Activated CD4-positive, CD25-positive, alpha-beta regulatory T cell (primary cell): ENCODE data around the gene UQCRFS1.
A peak's percentile ranks its signal among the peaks of the same experiment; 100 is the strongest.
"Not testable (repeated sequence)": the region's sequence is repeated elsewhere in the genome, so short reads cannot be mapped to it uniquely, and the experiment has no call there.

Experiments used
- DNase-seq, 4 experiments: peaks; one replicate each; lab custom pipeline; 2025; lab: John Stamatoyannopoulos, UW

The UQCRFS1 gene

DNA sequence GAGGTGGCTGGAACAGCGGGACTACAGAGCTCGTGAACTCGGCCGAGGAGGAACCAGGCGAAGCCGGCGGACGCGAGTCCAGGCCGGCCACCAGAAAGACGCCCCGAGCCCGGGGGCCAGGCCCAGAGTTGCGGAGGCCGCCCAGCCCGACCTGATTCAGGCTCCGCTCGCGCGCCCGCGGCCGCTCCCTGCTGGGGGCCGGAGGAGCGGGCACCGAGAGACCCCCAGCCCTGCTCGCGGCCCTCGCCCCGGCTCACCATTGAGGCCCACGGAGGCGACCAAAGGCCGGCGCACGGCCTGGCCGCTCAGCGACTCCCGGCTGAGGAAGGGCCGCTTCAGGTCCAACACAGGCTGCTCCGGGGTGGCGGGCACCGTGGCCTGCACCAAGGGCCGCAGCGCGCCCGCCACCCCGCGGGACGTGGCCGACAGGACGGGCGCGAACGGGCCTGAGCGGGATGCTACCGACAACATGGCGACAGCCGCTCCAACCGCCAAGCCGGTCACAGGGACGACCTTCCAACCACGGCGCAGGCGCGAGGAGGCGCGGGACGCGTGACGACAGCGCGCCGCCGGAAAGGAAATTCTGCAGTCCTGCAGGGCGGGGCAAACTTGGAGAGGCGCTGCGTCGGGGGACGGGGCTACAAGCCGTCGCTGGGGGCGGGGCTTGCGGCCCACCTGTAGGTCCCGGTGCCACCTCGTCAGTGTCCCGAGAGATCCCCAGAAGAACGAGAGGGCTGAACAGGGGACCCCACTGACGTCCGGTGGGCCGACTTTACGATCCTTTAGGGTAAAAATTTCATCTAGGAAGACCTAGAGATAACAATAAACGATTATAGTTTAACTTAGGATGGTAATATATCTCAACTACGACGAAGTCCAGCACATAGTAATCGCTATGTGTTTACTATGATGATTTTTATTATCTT lies at the start of gene UQCRFS1:
Gene UQCRFS1, minus strand, starts transcription at position 504 of the 926 bp plus-strand sequence. Its CDS starts 33 bp downstream, at position 471.
- DNase-seq = peak; percentile 90 to 95 (median 92)

- no peak for DNase-seq
Observed at GRCh38 chr19:29262085-29262484, 49.1 kb upstream of the UQCRFS1 start.

GRCh38 chr19:29260477-29261317 lies 47.7 kb upstream of the UQCRFS1 start:
- DNase-seq = no peak

DNA sequence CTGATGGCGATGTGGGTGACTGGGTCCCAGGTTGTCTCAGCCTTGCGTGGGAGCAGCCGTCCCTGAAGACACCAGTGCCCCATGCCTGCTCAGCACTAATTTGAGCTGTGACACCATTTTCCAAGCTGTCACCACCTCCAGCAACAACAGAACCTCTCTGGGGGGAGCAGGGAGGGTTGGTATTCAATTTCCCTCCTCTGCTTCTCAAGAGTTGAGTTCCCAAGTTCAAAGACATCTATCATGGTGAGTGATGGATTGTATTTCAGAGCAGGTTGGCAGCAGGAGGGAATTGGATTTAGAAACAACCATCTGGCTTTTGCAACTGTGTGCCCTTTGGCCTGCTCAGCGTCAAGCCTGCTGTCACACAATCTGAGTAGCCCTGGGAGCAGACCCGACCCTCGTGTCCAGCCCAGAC lies 46.9 kb upstream of the UQCRFS1 start:
- DNase-seq = no peak

- DNase-seq = no peak
Observed at GRCh38 chr19:29259153-29259552, 46.2 kb upstream of the UQCRFS1 start.

DNA sequence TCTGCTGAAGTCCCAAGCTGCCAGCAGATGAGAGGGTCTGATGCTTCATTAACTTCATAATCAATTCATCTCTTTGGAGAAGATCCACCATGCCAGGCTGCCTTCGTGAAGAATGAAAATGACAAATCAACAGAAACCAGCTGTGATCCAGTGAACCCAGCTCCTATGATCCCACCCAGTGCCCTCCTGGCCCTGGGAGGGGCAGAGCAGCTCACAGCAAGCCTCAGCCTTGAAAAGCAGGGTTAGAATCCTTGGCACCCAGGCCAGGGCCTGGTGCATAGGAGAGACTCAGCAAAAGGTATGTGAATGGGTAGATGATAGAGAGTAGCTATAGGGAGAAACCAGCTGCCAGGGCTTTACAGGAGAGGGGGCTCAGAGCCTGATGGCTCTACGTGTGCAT lies 43.6 kb upstream of the UQCRFS1 start:
- DNase-seq = no peak

DNA sequence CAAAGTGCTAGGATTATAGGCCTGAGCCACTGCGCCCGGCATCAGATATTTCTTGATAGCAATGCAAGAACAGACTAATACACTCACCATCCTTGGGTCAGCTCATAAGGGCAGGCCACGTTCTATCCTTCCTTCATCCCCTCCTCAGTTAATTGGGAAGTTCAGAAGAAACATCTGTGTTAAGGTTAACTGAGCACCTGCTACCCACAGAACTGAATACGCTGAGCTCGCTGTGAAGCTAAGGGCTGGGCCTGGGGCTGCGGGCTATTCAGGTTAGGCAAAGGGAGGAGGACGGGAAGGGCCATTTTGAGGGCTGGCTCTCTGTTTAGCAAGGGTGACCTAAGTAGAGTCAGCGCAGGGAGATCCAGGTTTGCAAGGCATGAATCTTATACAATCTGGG lies 43.0 kb upstream of the UQCRFS1 start:
- DNase-seq = no peak

GRCh38 chr19:29255006-29255405 lies 42.1 kb upstream of the UQCRFS1 start:
- DNase-seq = no peak

- DNase-seq = not testable (repeated sequence)
Observed at GRCh38 chr19:29249798-29250197, 36.8 kb upstream of the UQCRFS1 start.

- DNase-seq = no peak
Observed at GRCh38 chr19:29248332-29248844, 35.4 kb upstream of the UQCRFS1 start.

- no peak for DNase-seq
Observed at GRCh38 chr19:29247872-29248271, 34.9 kb upstream of the UQCRFS1 start.

DNA sequence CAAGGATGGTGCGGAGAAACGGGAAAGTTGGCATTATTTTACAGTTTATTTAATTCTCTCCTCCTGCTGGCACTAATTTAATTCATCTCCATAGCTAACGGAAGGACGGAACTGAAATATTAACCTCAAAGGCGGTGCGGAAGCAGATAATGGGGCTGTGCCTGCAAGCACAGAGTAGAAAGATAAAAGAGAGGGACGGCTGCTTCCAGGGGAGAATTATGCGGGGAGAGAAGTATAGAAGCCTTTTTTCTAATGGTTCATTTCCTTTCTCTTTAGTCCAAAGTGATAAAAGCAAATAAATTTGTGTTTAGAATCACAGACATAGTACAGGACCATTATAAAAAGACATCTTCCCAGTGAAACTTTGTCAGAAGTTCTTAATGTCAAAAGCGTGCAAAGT lies 34.5 kb upstream of the UQCRFS1 start:
- DNase-seq = no peak

- DNase-seq = no peak
Observed at GRCh38 chr19:29247051-29247450, 34.1 kb upstream of the UQCRFS1 start.

DNA sequence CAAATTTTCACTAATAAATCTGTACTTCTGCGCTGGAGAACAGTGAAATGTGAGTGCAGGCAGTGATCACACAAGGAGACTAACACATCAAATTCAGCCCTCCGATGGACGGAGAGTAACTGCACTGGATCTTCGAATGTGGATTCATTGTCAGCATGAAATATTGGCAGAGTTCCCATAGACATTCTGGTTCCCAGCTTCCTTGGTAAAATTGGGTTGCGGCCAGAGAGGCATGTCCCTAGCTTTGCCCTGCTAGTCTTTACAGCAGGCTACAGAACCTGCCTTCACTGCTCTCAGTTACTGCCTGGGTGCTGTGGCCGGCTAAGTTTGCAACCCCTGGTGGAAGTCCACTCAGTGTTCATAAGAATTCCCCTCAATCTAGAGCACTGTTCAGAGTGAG lies 32.3 kb upstream of the UQCRFS1 start:
- DNase-seq = no peak

DNA sequence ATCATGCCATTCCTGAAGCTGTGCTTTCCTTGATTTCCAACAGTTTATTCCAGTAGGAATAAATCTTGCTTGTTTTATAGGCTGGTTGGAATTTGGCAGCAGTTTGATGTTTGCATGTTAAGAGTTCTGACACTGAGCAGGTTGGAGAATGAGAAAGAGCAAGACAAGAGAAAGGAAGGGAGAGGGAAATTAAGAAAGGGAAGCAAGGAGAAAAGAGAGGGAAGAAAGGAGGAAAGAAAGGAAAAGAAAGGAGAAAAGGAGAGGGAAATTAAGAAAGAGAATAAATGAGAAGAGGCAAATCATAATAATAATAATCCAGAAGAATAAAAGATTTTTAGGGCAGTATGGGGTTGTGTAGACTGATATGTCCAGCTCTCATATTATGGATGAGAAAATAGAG lies 28.4 kb upstream of the UQCRFS1 start:
- no peak for DNase-seq

DNA sequence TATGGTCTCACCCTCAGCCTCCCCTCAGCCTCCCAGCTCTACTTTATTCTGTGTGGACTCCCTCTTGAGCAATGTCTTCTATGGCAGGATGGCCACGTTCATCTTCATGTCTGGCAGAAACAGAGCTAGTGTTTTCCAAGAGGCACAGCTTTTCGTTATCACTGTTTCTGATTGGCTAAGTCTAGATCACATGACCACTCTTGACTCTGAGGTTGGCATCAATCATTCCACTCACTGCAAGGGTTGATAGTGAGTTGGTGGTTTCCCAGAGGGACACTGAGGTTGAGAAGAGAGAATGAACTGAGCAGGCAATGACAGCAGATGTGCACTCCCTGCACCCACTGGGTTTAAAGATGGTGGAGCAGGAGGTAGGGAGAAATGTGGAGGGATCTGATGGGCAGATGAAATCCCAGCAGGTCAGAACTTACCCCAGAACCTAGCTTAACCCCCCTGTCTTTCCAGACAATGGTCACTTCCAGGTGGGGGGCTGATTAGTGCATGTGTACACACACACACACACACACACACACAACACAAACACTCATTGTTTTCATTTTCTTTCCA lies 26.3 kb upstream of the UQCRFS1 start:
- no peak for DNase-seq

GRCh38 chr19:29233591-29233990 lies 20.6 kb upstream of the UQCRFS1 start:
- no peak for DNase-seq

- no peak for DNase-seq
Observed at GRCh38 chr19:29232315-29232852, 19.4 kb upstream of the UQCRFS1 start.

- DNase-seq = not testable (repeated sequence)
Observed at GRCh38 chr19:29231306-29231705, 18.4 kb upstream of the UQCRFS1 start.

GRCh38 chr19:29217616-29218015 lies 4.7 kb upstream of the UQCRFS1 start:
- no peak for DNase-seq

DNA sequence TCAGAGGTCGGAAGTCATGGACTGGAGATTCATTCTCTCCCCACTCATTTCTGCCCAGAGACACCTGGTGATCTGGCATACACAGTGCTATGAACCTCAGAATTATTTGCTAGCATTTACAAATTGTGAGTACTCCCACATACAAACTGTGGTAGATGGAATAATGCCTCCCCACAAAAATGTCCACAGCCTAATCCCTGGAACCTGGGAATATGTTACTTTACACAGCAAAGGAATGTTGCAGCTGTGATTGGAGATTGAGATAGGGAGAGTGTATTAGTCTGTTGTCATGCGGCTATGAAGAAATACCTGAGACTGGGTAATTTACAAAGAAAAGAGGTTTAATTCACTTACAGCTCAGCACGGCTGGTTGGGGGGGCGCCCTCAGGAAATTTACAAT lies 3.1 kb upstream of the UQCRFS1 start:
- no peak for DNase-seq

DNA sequence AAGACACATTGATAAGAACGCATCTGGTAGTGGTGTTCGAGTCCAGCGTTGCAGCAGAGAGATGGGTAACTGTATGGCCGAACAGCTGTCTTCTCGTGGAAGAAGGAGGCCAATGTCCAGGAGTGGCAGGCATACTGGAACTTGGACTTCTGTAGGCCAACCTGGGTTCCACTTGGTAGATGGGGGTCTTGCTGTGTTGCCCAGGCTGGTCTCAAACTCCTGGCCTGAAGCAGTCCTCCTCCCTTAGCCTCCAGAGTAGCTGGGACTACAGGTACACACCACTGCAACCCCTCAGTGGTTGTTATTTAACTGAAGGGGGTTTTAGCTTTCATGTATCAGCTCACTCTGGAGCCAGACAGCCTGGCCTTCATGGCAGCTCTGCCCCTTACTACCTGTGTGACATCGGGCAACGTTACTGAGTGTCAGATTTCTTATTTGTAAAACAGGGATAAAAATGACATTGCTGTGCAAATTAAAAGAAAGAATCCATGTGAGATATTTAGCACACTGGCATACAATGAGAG lies 2.4 kb upstream of the UQCRFS1 start:
- DNase-seq = no peak
